Body of pancreas (tissue), 4 donors: ENCODE data around the gene DENND4A.

Experiments used
- POLR2A ChIP-seq, 3 donors: fragments of 450-650 bp; IDR thresholded peaks; one replicate each; pipeline ENCODE4 v1.6.1; 2016; ENCODE audit warnings: antibody characterized with exemption in 3 of 3, mild to moderate bottlenecking in 2 of 3
- TF ChIP-seq, protein P1 (sequence below), 7 experiments: fragments of 450-650 bp in 4 of 7; fragments of 200-600 bp in 3 of 7; sonication (generic) in 3 of 7; IDR thresholded peaks; one replicate each; pipeline ENCODE4 v1.5.1; 2016 to 2019; ENCODE audit warnings: antibody characterized with exemption in 7 of 7

DNA sequence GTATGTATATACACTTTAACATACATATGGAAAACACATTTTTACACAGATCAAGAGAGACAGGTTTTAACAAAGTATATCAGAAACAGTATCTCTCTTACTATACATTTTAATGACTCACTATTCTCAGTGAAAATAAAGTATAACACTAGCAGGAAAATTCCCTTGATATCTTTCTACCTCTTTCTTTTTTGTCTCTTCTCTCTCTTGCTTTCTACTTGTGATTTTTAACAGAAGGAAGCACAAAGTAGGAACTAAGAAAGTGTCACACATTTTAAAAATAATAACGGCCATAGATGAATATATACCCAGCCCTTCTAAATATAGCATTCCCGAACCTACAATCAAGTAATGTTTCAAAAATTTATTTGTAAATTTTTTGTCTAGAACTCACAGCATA lies 4.8 kb downstream of the DENND4A start:
- TF ChIP-seq, protein P1, sequence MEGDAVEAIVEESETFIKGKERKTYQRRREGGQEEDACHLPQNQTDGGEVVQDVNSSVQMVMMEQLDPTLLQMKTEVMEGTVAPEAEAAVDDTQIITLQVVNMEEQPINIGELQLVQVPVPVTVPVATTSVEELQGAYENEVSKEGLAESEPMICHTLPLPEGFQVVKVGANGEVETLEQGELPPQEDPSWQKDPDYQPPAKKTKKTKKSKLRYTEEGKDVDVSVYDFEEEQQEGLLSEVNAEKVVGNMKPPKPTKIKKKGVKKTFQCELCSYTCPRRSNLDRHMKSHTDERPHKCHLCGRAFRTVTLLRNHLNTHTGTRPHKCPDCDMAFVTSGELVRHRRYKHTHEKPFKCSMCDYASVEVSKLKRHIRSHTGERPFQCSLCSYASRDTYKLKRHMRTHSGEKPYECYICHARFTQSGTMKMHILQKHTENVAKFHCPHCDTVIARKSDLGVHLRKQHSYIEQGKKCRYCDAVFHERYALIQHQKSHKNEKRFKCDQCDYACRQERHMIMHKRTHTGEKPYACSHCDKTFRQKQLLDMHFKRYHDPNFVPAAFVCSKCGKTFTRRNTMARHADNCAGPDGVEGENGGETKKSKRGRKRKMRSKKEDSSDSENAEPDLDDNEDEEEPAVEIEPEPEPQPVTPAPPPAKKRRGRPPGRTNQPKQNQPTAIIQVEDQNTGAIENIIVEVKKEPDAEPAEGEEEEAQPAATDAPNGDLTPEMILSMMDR (IDR thresholded peaks at IDR 0.05), result no peak
- no peak for TF ChIP-seq POLR2A (IDR thresholded peaks at IDR 0.05)
